ENCODE data around the gene PGF.

PGF gene

GRCh38 chr14:74937171-74937570 is 18.2 kb downstream of the PGF start:
- peaks cover 0 to 50% (median 40%) of the 10 kb centered on the region in 4 donors for H3K4me1 ChIP-seq
- no peak overlapping the region for H3K4me3 ChIP-seq
- H3K36me3 ChIP-seq: peaks cover 0 to 5% (median 3%) of the 10 kb centered on the region in 3 donors
- no peak overlapping the region for H3K27ac ChIP-seq
- intact Hi-C loops (cut with DNase I; ENCODE audit: low total_unique reads): no loop called here
- no peaks in the 10 kb centered on the region for H3K9me3 ChIP-seq
- no peak for TF ChIP-seq CTCF (IDR thresholded peaks at IDR 0.05)
- no peak for DNase-seq
- no peaks in the 10 kb centered on the region for H3K27me3 ChIP-seq

GRCh38 chr14:74936731-74937130 is 18.7 kb downstream of the PGF start:
- no peak overlapping the region for H3K4me3 ChIP-seq
- TF ChIP-seq CTCF (IDR thresholded peaks at IDR 0.05): no peak
- H3K27ac ChIP-seq: no peak overlapping the region
- H3K9me3 ChIP-seq: no peaks in the 10 kb centered on the region
- DNase-seq: no peak
- H3K4me1 ChIP-seq: peaks cover 0 to 45% (median 35%) of the 10 kb centered on the region in 4 donors
- no peaks in the 10 kb centered on the region for H3K27me3 ChIP-seq
- intact Hi-C loops (cut with DNase I; ENCODE audit: low total_unique reads): no loop called here
- peaks cover 0 to under 1% (median 0%) of the 10 kb centered on the region in 3 donors for H3K36me3 ChIP-seq

- peaks cover 0 to 39% (median 29%) of the 10 kb centered on the region in 4 donors for H3K4me1 ChIP-seq
- H3K27ac ChIP-seq: no peak overlapping the region
- H3K9me3 ChIP-seq: no peaks in the 10 kb centered on the region
- no peaks in the 10 kb centered on the region for H3K36me3 ChIP-seq
- H3K27me3 ChIP-seq: no peaks in the 10 kb centered on the region
- DNase-seq: no peak
- no peak overlapping the region for H3K4me3 ChIP-seq
- no peak for TF ChIP-seq CTCF (IDR thresholded peaks at IDR 0.05)
- intact Hi-C loops (cut with DNase I; ENCODE audit: low total_unique reads): no loop called here
Measured at GRCh38 chr14:74936151-74936550, 19.2 kb downstream of the PGF start.

GRCh38 chr14:74935360-74935680 is 20.1 kb downstream of the PGF start:
- intact Hi-C loops (cut with DNase I; ENCODE audit: low total_unique reads): no loop called here
- H3K4me3 ChIP-seq: no peak overlapping the region
- no peaks in the 10 kb centered on the region for H3K27me3 ChIP-seq
- H3K27ac ChIP-seq: no peak overlapping the region
- H3K4me1 ChIP-seq: peaks cover 0 to 31% (median 21%) of the 10 kb centered on the region in 4 donors
- no peak for DNase-seq
- no peak for TF ChIP-seq CTCF (IDR thresholded peaks at IDR 0.05)
- H3K36me3 ChIP-seq: no peaks in the 10 kb centered on the region
- H3K9me3 ChIP-seq: no peaks in the 10 kb centered on the region

GRCh38 chr14:74934476-74935359 is 20.7 kb downstream of the PGF start:
- Histone ChIP-seq H3K27ac (no peak overlapping the region), H3K4me1 (peaks cover 0 to 25% (median 15%) of the 10 kb centered on the region in 4 donors), H3K27me3 (no peaks in the 10 kb centered on the region), H3K9me3 (no peaks in the 10 kb centered on the region), H3K36me3 (no peaks in the 10 kb centered on the region), H3K4me3 (no peak overlapping the region)
- DNase-seq: peak in 1 of 2 donors; percentile 67
- intact Hi-C loops (cut with DNase I; ENCODE audit: low total_unique reads): no loop called here
- TF ChIP-seq CTCF (IDR thresholded peaks at IDR 0.05): no peak

All from tibial artery (tissue), 4 donors.